HG02870 (cell line): Measurements from ENCODE around the gene FN3KRP.
A peak's percentile ranks its signal among the peaks of the same experiment; 100 is the strongest.
"Not testable (repeated sequence)": the region's sequence is repeated elsewhere in the genome, so short reads cannot be mapped to it uniquely, and the experiment has no call there.

Experiments used
- ATAC-seq: cut with Tn5 transposase; IDR thresholded peaks from one replicate; pipeline ENCODE4 v1.9.1; 2021; ENCODE audit warnings: mild to moderate bottlenecking, moderate library complexity; ENCODE audit not compliant: unreplicated experiment

Gene FN3KRP

GRCh38 chr17:82737967-82738877 is 21.7 kb downstream of the FN3KRP start:
- no peak for ATAC-seq

GRCh38 chr17:82740906-82741759 is 24.6 kb downstream of the FN3KRP start:
- no peak for ATAC-seq

DNA sequence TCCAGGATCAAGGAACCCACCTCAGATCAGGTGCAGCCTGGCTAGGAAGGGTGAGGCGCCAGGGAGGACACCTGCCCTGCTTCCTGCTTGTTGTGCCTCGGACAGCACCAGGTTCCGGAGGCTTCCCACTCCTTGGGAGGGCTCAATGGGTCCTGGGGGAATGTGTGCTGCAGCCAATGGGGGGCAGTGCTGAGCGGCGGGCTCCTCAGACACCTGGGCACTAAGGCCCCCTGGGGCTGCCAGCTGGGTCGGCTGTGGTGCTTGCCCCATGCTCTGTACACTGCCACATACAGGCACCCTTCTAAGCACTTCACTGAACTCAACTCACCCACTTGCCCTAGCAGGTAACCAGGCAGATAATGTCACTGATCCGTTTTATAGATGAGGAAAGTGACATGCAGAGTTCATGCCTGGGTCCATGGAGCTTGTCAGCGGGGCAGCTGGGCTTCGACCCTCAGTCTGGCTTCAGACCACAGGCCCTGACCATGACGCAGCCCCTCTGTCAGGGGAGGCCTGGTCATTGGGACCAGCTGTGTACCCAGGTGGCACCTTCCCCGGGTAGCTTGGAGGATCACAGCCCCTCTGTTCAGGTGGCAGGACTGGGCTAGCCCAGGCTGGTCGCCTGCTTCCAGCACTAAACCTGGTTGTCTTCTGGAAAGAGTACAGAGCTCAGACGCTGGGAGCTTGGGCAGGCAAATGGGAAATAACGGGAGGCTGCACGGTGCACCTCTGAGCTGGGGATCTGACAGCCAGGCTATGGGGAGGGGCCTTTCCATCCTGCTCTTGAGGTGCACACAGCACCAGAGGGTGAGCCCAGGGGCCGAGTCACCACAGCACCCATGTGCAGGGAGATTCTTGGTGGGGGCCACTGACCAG is 27.1 kb downstream of the FN3KRP start:
- no peak for ATAC-seq

DNA sequence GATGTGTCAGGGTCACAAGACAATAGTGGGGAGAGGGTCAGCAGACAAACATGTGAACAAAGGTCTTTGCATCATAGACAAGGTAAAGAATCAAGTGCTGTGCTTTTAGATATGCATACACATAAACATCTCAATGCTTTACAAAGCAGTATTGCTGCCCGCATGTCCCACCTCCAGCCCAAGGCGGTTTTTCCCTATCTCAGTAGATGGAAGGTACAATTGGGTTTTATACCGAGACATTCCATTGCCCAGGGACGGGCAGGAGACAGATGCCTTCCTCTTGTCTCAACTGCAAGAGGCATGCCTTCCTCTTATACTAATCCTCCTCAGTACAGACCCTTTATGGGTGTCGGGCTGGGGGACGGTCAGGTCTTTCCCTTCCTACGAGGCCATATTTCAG is 28.2 kb downstream of the FN3KRP start:
- not testable (repeated sequence) for ATAC-seq

DNA sequence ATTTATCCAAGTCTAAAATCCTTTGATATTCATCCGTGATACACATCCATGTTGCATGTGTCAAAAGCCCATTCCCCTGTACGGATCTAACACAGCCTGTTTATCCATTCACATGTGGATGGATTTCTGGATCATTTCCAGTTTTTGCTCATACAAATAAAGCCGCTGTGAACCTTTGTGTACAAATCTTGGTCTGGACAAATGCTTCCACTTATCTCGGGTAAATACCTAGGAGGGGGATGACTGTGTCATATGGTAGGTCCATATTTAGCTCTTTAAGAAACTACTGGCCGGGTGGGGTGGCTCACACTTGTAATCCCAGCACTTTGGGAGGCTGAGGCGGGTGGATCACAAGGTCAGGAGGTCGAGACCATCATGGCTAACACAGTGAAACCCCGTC is 29.0 kb downstream of the FN3KRP start:
- ATAC-seq, result no peak

- ATAC-seq, result no peak
These were observed 32.2 kb downstream of the FN3KRP start for GRCh38 chr17:82748756-82749155.

- ATAC-seq, result no peak
These were observed 33.9 kb downstream of the FN3KRP start for GRCh38 chr17:82750241-82750908.

DNA sequence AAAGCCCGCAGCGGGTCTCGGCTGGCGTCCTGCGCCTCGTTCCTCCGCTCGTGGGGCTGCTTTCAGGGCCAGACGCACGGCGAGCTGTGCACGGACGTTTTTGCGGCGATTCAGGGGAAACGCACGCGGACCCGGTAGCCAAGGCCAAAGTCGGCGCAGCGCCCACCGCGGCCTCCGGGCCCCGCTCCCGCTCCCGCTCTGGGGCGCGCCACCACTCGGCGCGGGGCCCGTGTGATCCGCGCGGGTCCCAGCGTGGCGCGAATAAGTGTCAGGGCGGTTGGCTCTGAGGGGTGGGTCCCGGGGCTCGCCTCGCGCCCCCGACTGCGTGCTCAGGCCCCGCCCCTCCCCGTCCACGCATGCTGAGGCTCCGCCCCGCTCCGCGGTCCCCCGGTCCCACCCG is 34.7 kb downstream of the FN3KRP start:
- no peak for ATAC-seq

GRCh38 chr17:82751571-82752370 is 35.3 kb downstream of the FN3KRP start, which contains the start of gene TBCD:
Gene TBCD (plus strand): TSS chr17:82752065. CDS start chr17:82752194, 129 bp downstream.
- ATAC-seq, result peak; percentile 75

GRCh38 chr17:82752371-82753200 is 36.1 kb downstream of the FN3KRP start:
- ATAC-seq, result peak; percentile 21

- no peak for ATAC-seq
These were observed 36.6 kb downstream of the FN3KRP start for GRCh38 chr17:82753201-82753464.

GRCh38 chr17:82754297-82755208 is 38.0 kb downstream of the FN3KRP start:
- ATAC-seq, result no peak

GRCh38 chr17:82756166-82756565 is 39.7 kb downstream of the FN3KRP start:
- no peak for ATAC-seq

DNA sequence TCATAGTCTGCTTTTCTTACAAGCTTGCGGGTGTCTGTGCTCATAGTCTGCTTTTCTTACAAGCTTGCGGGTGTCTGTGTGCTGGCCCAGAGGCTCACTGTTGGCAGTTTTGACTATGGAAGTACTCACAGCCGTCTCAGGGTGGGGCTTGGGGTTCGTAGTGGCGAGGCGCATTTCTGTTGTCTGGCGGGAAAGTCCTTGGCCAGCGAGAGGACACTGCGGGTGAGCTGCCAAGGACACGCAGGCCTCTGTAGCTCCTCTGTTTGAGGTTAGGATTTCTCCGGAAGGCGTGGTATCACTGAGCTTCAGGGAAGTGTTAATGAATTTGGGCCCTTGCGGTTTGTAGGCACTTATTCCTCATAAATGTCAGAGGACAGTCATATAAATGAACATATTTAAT is 48.9 kb downstream of the FN3KRP start:
- no peak for ATAC-seq

GRCh38 chr17:82767041-82767754 is 50.7 kb downstream of the FN3KRP start:
- ATAC-seq, result no peak

DNA sequence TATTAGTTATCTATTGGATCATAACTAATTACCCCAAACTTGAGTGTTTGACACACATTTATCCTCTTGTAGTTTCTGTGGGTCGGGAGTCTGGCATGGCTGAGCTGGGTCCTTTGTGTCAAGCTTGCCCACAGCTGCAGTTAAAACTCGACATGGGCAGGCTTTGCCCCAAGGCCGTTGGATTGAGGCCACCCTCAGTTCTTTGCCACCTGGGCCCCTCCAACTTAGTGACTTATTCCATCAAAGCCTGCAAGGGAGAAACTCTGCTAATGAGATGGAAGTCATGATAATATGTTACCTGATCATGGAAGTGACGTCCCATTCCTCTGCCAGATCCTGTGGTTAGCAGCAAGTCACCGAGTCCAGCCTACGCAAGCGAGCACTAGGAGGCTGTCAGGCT is 52.5 kb downstream of the FN3KRP start:
- ATAC-seq, result no peak

DNA sequence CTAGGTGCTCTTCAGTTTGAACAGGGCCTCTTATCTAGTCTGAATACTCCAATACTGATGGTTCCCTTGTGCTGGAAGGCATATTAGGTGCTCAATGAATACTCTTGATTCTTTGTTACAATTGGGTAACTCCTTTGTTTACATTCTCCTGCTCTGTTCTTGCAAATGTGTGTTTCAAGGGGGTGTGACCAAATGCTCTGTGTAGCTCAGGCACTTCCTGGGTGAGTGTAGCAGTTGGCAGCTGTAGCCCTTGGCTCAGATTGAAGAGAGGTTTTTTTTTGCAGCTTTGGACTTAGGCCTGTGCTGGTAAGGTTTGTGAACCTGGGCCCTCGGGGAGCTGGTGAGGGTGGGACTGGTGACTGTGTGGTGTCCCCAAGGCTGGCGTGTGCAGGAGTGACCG is 55.5 kb downstream of the FN3KRP start:
- no peak for ATAC-seq
